HG02938 (cell line): Measurements from ENCODE around the gene TNPO1.
"Not testable (repeated sequence)": the region's sequence is repeated elsewhere in the genome, so short reads cannot be mapped to it uniquely, and the experiment has no call there.

Source experiments
- ATAC-seq: cut with Tn5 transposase; IDR thresholded peaks from one replicate; pipeline ENCODE4 v1.9.1; 2021; ENCODE audit warnings: mild to moderate bottlenecking, moderate library complexity; ENCODE audit not compliant: unreplicated experiment

The TNPO1 gene

GRCh38 chr5:72816284-72817075 lies at the start of gene TNPO1:
Gene TNPO1, plus strand, starts transcription at chr5:72816661. Its CDS starts 77 bp downstream, at chr5:72816738.
- peak; percentile 79 for ATAC-seq

GRCh38 chr5:72767289-72768010 lies 49.0 kb upstream of the TNPO1 start:
- ATAC-seq: no peak

DNA sequence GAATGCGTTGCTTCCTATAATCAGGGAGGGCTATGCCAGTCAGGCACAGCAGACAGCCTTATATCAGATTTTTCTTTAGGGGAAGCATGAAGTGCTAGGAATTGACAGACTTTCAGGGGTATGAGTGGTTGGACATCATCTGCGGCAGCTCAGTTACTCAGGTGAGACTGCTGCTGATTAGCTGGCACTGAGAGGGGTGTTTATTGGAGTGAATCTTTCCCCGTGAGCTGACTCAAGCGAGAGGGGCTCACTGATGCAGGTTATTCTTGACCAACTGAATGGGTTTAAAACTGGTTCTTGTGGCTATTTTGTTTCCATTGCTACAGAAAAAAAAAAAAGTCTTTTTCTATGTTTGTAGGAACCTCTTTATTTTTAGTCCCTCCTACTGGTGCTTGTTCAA lies 46.2 kb upstream of the TNPO1 start:
- no peak for ATAC-seq

DNA sequence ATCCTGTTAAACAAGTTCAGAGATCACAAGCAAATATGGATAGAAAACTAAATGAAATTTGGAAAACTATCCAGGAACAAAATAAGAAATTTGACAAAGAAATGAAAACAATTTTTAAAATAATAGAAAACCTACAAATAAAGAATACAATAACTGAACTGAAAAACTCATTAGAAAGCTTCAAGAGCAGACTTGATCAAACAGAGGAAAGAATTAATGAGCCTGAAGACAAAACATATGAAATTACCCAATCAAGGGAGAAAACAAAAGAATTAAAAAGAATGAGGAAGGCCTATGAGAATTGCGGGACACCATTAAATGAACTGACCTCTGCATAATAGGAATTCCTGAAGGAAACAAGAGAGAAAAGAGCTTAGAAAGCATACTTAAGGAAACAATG lies 39.8 kb upstream of the TNPO1 start:
- ATAC-seq: no peak

DNA sequence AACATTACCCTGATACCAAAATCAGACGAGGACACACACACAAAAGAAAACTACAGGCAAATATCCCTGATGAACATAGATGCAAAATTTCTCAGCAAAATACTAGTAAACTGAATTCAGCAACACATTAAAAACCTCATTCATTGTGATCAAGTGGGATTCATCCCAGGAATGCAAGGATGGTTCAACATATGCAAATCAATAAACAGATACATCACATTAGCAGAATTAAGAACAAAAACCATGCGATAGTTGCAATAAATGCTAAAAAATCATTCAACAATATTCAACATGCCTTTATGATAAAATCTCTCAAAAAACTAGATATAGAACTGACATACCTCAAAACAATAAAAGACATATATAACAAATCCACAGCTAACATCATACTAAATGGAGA lies 36.9 kb upstream of the TNPO1 start:
- no peak for ATAC-seq

- ATAC-seq: no peak
Measured at GRCh38 chr5:72783354-72783753, 33.1 kb upstream of the TNPO1 start.

DNA sequence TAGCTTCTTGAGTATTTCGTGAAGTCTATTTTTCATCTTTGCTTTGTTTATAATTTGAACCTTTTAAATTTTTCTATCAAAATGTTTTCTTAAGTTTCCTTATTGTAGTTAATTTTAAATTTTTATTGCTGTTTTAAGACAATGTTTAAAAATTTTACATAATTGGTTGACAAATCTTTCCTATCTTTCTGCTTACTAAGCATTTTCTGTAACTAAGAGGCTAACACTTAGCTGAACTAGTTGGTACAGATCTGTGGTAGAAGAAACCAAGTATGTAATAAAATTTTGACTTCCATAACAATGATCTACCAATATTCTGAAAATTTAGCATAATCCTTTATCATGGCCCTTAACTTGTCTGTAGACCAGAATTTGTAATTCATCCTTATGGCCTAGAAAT lies 32.3 kb upstream of the TNPO1 start:
- no peak for ATAC-seq

GRCh38 chr5:72785801-72786200 lies 30.7 kb upstream of the TNPO1 start:
- no peak for ATAC-seq

- no peak for ATAC-seq
Measured at GRCh38 chr5:72786676-72787075, 29.8 kb upstream of the TNPO1 start.

- ATAC-seq: no peak
Measured at GRCh38 chr5:72788866-72789505, 27.5 kb upstream of the TNPO1 start.

GRCh38 chr5:72790186-72790585 lies 26.3 kb upstream of the TNPO1 start:
- ATAC-seq: no peak

DNA sequence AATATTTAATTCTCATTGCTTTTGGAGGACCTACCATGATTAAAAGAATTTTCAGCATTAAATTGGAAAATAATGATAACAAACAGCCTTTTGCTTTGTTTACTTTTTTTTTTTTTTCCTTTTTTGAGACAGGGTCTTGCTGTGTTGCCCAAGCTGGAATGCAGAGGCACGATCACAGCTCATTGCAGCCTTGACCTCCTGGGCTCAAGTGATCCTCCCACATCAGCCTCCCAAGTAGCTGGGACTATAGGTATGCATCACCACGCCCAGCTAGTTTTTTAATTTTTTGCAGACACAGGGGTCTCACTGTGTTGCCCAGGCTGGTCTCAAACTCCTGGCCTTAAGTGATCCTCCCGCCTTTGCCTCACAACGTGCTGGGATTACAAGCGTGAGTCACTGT lies 23.8 kb upstream of the TNPO1 start:
- ATAC-seq: not testable (repeated sequence)

DNA sequence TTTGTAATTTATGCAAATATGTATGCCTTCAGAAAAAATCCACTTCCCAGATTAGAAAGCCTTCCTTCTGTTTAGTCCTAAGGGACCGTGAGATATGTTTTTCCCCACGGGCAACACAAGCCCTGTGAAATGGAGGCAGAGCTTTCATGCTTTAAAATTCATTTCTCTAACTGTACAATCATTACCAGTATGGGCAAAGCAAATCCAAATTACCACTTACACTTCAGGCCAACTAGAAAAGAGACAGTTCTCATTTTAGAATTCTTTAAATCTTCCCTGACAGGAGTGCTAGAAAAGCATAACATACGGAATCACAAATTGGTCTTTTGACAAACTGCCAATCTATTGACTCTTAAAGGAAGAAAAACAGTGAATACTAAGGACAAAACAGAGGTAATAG lies 20.5 kb upstream of the TNPO1 start:
- ATAC-seq: no peak

- no peak for ATAC-seq
Measured at GRCh38 chr5:72799721-72800120, 16.7 kb upstream of the TNPO1 start.

- not testable (repeated sequence) for ATAC-seq
Measured at GRCh38 chr5:72808637-72809036, 7.8 kb upstream of the TNPO1 start.

GRCh38 chr5:72811849-72812248 lies 4.6 kb upstream of the TNPO1 start:
- ATAC-seq: no peak

GRCh38 chr5:72812488-72812887 lies 4.0 kb upstream of the TNPO1 start:
- ATAC-seq: no peak

GRCh38 chr5:72814104-72814503 lies 2.4 kb upstream of the TNPO1 start:
- ATAC-seq: no peak

DNA sequence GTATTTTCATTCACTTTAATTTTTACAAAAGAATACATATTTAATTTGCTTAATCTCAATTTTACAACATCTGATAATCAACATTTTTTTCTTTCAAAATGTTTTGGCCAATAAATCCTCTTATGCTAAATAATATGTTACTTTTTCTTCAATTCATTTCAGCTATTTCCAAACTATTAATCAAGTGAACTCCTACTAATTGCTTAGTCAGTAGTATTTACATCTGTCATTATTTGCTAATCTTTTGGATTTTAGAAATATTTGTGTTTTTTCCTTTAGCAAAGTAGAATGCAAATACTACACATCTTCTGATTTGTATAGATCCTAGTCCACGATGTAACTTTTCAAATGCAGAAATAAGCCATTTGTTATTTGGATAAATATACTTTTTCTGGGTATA lies 1.6 kb upstream of the TNPO1 start:
- ATAC-seq: no peak

GRCh38 chr5:72815580-72816283 lies 729 bp upstream of the TNPO1 start:
- ATAC-seq: peak; percentile 27

DNA sequence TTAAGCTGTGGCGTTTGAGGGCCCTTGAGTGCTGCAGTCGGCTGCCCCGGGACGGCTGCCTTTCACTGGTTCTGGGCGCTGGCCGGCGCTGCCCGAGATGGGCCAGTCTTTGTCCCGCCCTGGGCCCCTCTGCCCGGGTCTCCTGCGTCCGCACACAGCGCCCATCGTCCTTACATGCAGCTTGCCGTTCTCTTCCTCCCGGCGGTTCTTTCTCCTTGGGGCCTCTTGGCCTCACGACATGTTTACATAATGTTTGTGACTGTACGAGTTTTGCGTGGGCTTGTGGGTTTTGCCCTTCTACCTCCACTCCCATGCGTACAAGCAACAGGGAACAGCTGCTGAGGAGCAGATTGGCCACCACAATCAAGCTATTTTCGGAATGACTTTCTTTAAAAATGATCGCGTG lies 618 bp downstream of the TNPO1 start:
- ATAC-seq: peak; percentile 30
